Activated naive CD4-positive, alpha-beta T cell treated with anti-CD3 and anti-CD28 coated beads for 36 hours (primary cell): ENCODE results near the gene GTPBP4. TPM values are rescaled to one million over a fixed set of nuclear protein-coding genes. Genes with fewer than 3 reads are reported as not detected.

ENCODE experiments used
- CTCF ChIA-PET: fragments of 350-600 bp; sonication (Branson Sonifier 250); formaldehyde crosslinking; loops from one replicate; lab custom pipeline; 2021; ENCODE audit warnings: antibody characterized with exemption; lab: Charles Lee
- DNase-seq: peaks from one replicate; pipeline ENCODE4 v3.0.0-alpha.2; 2020
- H3K27ac Mint-ChIP-seq: one replicate; pipeline ENCODE4 v1.8.0; 2021; ENCODE audit warnings: mild to moderate bottlenecking, mixed read lengths
- H3K27me3 Mint-ChIP-seq: one replicate; pipeline ENCODE4 v1.8.0; 2021; ENCODE audit warnings: low read depth, mixed read lengths
- H3K36me3 Mint-ChIP-seq: one replicate; pipeline ENCODE4 v1.8.0; 2021; ENCODE audit warnings: low read depth, mixed read lengths
- H3K4me1 Mint-ChIP-seq: one replicate; pipeline ENCODE4 v1.8.0; 2021; ENCODE audit warnings: low read depth, mixed read lengths
- H3K4me3 Mint-ChIP-seq: one replicate; pipeline ENCODE4 v1.8.0; 2021; ENCODE audit warnings: mild to moderate bottlenecking, moderate library complexity, mixed read lengths
- H3K9me3 Mint-ChIP-seq: one replicate; pipeline ENCODE4 v1.8.0; 2021; ENCODE audit warnings: mixed read lengths
- intact Hi-C: fragments of 100-400 bp; cut with micrococcal nuclease; formaldehyde crosslinking; loops from one replicate; pipeline ENCODE4 v1.15.1; 2023
- total RNA-seq, 2 experiments: library from RNA; stranded (reverse); gene quantifications; one replicate each; pipeline ENCODE4 v1.2.3, GENCODE V29; 2021

Gene GTPBP4
- total RNA-seq: 10 to 100 TPM; 98.3 to 98.9 TPM

GRCh38 chr10:987870-988666 is at the start of gene GTPBP4:
Gene GTPBP4, plus strand, starts transcription at chr10:988434. Its CDS starts 46 bp downstream, at chr10:988480.
- Mint-ChIP-seq H3K4me3 (peak within 1 kb of the TSS; percentile 95), H3K4me1 (peaks cover 38% of the 10 kb centered on the region), H3K27ac (peak within 1 kb of the TSS; percentile 86), H3K27me3 (no peaks in the 10 kb centered on the region), H3K9me3 (no peaks in the 10 kb centered on the region), H3K36me3 (peaks cover 30% of the 10 kb centered on the region)
- intact Hi-C loops: loop anchor here (1.0 to 5.0 kb wide), 4 partner anchors 57 to 851 kb away; partner anchors contain the start of genes IDI1, LARP4B, WDR37 and ZMYND11
- CTCF ChIA-PET: interaction anchor here (0.8 kb wide), 1 partner anchor 68 kb away, joined by 3 read pairs; no protein-coding TSS in a partner anchor
- DNase-seq: peak; percentile 98

- Mint-ChIP-seq H3K4me1 (peaks cover 26% of the 10 kb centered on the region), H3K9me3 (no peaks in the 10 kb centered on the region), H3K27me3 (no peaks in the 10 kb centered on the region), H3K27ac (no peak overlapping the region), H3K36me3 (no peaks in the 10 kb centered on the region), H3K4me3 (no peak overlapping the region)
- no peak for DNase-seq
- intact Hi-C loops: no loop called here
- CTCF ChIA-PET: no interaction called here
Observed at GRCh38 chr10:938941-939678, 49.1 kb upstream of the GTPBP4 start.

GRCh38 chr10:943334-944033 is 44.8 kb upstream of the GTPBP4 start:
- intact Hi-C loops: no loop called here
- no peaks in the 10 kb centered on the region for H3K27me3 Mint-ChIP-seq
- no peak overlapping the region for H3K4me3 Mint-ChIP-seq
- no peaks in the 10 kb centered on the region for H3K36me3 Mint-ChIP-seq
- H3K4me1 Mint-ChIP-seq: peaks cover 31% of the 10 kb centered on the region
- H3K27ac Mint-ChIP-seq: no peak overlapping the region
- DNase-seq: no peak
- no peaks in the 10 kb centered on the region for H3K9me3 Mint-ChIP-seq
- CTCF ChIA-PET: interaction anchor here (0.7 kb wide), 1 partner anchor 12 kb away, joined by 3 read pairs; the partner anchor contains the start of gene LARP4B

DNA sequence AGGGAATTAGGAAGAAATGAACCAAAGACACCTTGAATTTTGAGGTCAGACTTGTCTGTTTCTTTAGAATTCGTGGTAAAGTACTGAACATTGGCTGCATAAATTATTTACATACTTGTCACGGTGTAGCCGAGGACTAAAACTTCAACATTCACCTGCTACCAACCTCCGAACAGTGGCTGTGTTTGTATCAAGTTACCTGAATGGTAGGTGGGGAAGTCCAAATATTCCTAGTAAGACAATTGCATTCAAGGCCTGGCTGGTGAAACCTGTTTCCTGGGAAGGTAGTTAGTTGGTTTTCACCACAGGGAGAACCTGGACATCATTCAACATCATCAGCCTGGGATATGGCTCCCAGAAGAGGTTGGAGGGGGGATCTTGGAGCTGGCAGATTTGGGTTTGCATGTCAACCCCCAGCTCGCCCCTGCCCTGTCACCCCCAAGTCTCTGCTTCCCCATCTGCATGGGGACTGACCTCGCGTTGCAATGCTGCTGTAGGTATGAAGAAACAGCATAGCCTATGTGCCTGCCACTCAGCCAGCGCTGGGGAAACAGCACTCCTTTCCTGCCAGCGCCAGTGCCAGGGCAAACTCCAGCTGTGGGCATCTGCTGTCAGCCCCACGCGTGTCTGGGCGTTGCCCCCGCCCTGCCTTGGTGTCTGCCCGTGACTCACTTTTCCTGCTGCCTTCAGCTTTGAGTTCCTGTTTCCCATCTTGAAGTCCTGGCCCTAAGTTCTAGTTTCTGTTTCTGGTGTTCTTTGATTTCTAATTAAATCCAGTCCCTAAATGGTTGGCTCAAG is 44.0 kb upstream of the GTPBP4 start:
- H3K4me3 Mint-ChIP-seq: no peak overlapping the region
- H3K27ac Mint-ChIP-seq: no peak overlapping the region
- peak; percentile 52 for DNase-seq
- CTCF ChIA-PET: interaction anchor here (0.7 kb wide), 1 partner anchor 13 kb away, joined by 3 read pairs; the partner anchor contains the start of gene LARP4B
- peaks cover 24% of the 10 kb centered on the region for H3K4me1 Mint-ChIP-seq
- H3K36me3 Mint-ChIP-seq: no peaks in the 10 kb centered on the region
- no peaks in the 10 kb centered on the region for H3K9me3 Mint-ChIP-seq
- no peaks in the 10 kb centered on the region for H3K27me3 Mint-ChIP-seq
- intact Hi-C loops: no loop called here

DNA sequence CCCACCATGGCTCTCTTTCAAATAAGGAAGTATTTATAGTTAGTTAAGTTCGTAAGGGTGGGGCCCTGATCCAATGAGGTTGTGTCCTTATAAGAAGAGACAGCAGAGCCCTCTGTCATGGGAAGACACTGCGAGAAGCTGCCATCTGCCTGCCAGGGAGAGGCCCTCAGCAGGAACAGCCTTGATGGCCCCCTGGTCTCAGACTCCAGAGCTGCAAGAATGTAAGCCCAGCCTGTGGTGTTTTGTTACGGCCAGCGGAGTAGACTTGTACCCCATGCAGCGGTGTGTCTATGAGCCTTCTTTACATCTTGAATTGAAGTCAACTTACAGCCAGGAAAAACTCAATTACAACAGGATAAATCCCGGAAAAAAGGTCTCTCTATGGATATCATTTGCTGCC is 42.5 kb upstream of the GTPBP4 start:
- Mint-ChIP-seq H3K27ac (no peak overlapping the region), H3K9me3 (no peaks in the 10 kb centered on the region), H3K36me3 (no peaks in the 10 kb centered on the region), H3K4me3 (no peak overlapping the region), H3K27me3 (no peaks in the 10 kb centered on the region), H3K4me1 (peaks cover 17% of the 10 kb centered on the region)
- no peak for DNase-seq
- intact Hi-C loops: no loop called here
- CTCF ChIA-PET: no interaction called here

GRCh38 chr10:947051-947450 is 41.2 kb upstream of the GTPBP4 start:
- no peaks in the 10 kb centered on the region for H3K36me3 Mint-ChIP-seq
- intact Hi-C loops: no loop called here
- CTCF ChIA-PET: no interaction called here
- H3K4me1 Mint-ChIP-seq: peaks cover 16% of the 10 kb centered on the region
- H3K27ac Mint-ChIP-seq: no peak overlapping the region
- no peak overlapping the region for H3K4me3 Mint-ChIP-seq
- DNase-seq: no peak
- no peaks in the 10 kb centered on the region for H3K27me3 Mint-ChIP-seq
- no peaks in the 10 kb centered on the region for H3K9me3 Mint-ChIP-seq

GRCh38 chr10:947881-948280 is 40.4 kb upstream of the GTPBP4 start:
- H3K4me1 Mint-ChIP-seq: peaks cover 10% of the 10 kb centered on the region
- no peak overlapping the region for H3K4me3 Mint-ChIP-seq
- no peaks in the 10 kb centered on the region for H3K27me3 Mint-ChIP-seq
- intact Hi-C loops: no loop called here
- H3K36me3 Mint-ChIP-seq: no peaks in the 10 kb centered on the region
- H3K9me3 Mint-ChIP-seq: no peaks in the 10 kb centered on the region
- CTCF ChIA-PET: no interaction called here
- no peak for DNase-seq
- no peak overlapping the region for H3K27ac Mint-ChIP-seq

DNA sequence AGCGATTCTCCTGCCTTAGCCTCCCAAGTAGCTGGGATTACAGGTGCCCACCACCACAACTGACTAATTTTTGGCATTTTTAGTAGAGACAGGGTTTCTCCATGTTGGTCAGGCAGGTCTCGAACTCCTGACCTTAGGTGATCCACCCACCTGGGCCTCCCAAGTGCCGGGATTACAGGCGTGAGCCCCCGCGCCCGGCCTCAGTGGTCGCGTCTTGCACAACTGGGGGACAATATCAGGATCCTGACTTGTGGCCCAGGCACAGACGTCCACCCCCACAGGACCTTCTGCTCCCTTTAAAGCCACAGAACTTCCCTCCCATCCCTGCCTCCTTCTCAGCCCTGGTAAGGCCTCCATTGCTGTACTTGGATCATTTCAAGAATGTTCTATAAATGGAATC is 39.9 kb upstream of the GTPBP4 start:
- Mint-ChIP-seq H3K27me3 (no peaks in the 10 kb centered on the region), H3K4me1 (peaks cover 7% of the 10 kb centered on the region), H3K9me3 (no peaks in the 10 kb centered on the region), H3K36me3 (no peaks in the 10 kb centered on the region), H3K27ac (no peak overlapping the region), H3K4me3 (no peak overlapping the region)
- DNase-seq: no peak
- intact Hi-C loops: no loop called here
- CTCF ChIA-PET: no interaction called here

GRCh38 chr10:949446-949845 is 38.8 kb upstream of the GTPBP4 start:
- Mint-ChIP-seq H3K27ac (no peak overlapping the region), H3K4me1 (peaks cover 4% of the 10 kb centered on the region), H3K4me3 (no peak overlapping the region), H3K9me3 (no peaks in the 10 kb centered on the region), H3K36me3 (no peaks in the 10 kb centered on the region), H3K27me3 (no peaks in the 10 kb centered on the region)
- no peak for DNase-seq
- intact Hi-C loops: no loop called here
- CTCF ChIA-PET: no interaction called here

- no peaks in the 10 kb centered on the region for H3K4me1 Mint-ChIP-seq
- intact Hi-C loops: no loop called here
- no peak overlapping the region for H3K27ac Mint-ChIP-seq
- no peaks in the 10 kb centered on the region for H3K36me3 Mint-ChIP-seq
- DNase-seq: no peak
- H3K4me3 Mint-ChIP-seq: no peak overlapping the region
- CTCF ChIA-PET: no interaction called here
- no peaks in the 10 kb centered on the region for H3K27me3 Mint-ChIP-seq
- no peaks in the 10 kb centered on the region for H3K9me3 Mint-ChIP-seq
Observed at GRCh38 chr10:953836-954235, 34.4 kb upstream of the GTPBP4 start.

- Mint-ChIP-seq H3K27ac (no peak overlapping the region), H3K4me1 (no peaks in the 10 kb centered on the region), H3K9me3 (no peaks in the 10 kb centered on the region), H3K27me3 (no peaks in the 10 kb centered on the region), H3K4me3 (no peak overlapping the region), H3K36me3 (no peaks in the 10 kb centered on the region)
- no peak for DNase-seq
- intact Hi-C loops: no loop called here
- CTCF ChIA-PET: no interaction called here
Observed at GRCh38 chr10:954396-954795, 33.8 kb upstream of the GTPBP4 start.
